OCI-LY1 (cell line): ENCODE measurements around the gene RAI14.

Experiments used
- H2AFZ ChIP-seq: fragments of 200-600 bp; sonication (generic), shearing (Covaris generic); 2 replicates; pipeline ENCODE4 v1.6.0; 2014; ENCODE audit warnings: antibody characterized with exemption, mild to moderate bottlenecking, low read length
- H3F3A ChIP-seq: fragments of 200-600 bp; sonication (generic), shearing (Covaris generic); 2 replicates; pipeline ENCODE4 v1.6.0; 2014; ENCODE audit warnings: mild to moderate bottlenecking, antibody characterized with exemption, low read length, moderate library complexity; ENCODE audit not compliant: insufficient read depth
- H3K27ac ChIP-seq: fragments of 200-600 bp; sonication (generic); 2 replicates; pipeline ENCODE4 v1.5.1; 2014; ENCODE audit warnings: low read length, mixed run types, mild to moderate bottlenecking, low read depth; ENCODE audit not compliant: poor library complexity, severe bottlenecking
- H3K27me3 ChIP-seq: fragments of 200-600 bp; sonication (generic); 2 replicates; pipeline ENCODE4 v1.6.0; 2014; ENCODE audit warnings: antibody characterized with exemption, mild to moderate bottlenecking, low read length, moderate library complexity; ENCODE audit not compliant: insufficient read depth
- H3K36me3 ChIP-seq: fragments of 200-600 bp; sonication (generic); 2 replicates; pipeline ENCODE4 v1.6.1; 2014; ENCODE audit warnings: mild to moderate bottlenecking, antibody characterized with exemption, low read length, moderate library complexity, mixed read lengths; ENCODE audit not compliant: insufficient read depth
- H3K4me1 ChIP-seq: fragments of 200-600 bp; sonication (generic); 2 replicates; pipeline ENCODE4 v1.5.1; 2014; ENCODE audit warnings: mild to moderate bottlenecking, low read length, moderate library complexity; ENCODE audit not compliant: insufficient read depth, severe bottlenecking
- H3K4me2 ChIP-seq: fragments of 200-600 bp; sonication (generic), shearing (Covaris generic); 2 replicates; pipeline ENCODE4 v1.6.1; 2014; ENCODE audit warnings: low read length
- H3K4me3 ChIP-seq: fragments of 200-600 bp; sonication (generic); 2 replicates; pipeline ENCODE4 v1.5.1; 2014; ENCODE audit warnings: low read length, low read depth, mild to moderate bottlenecking, mixed read lengths; ENCODE audit not compliant: poor library complexity, severe bottlenecking
- H3K79me2 ChIP-seq: fragments of 200-600 bp; shearing (Covaris generic); 2 replicates; pipeline ENCODE4 v1.6.1; 2016; ENCODE audit warnings: mixed run types, low read length, mixed read lengths; ENCODE audit not compliant: insufficient read depth
- H3K9ac ChIP-seq: fragments of 200-600 bp; sonication (generic), shearing (Covaris generic); 2 replicates; pipeline ENCODE4 v1.6.1; 2014; ENCODE audit warnings: mild to moderate bottlenecking, low read length, mixed read lengths
- H3K9me2 ChIP-seq: fragments of 200-600 bp; sonication (generic), shearing (Covaris generic); 2 replicates; pipeline ENCODE4 v1.6.1; 2014; ENCODE audit warnings: low read depth, mild to moderate bottlenecking, low read length, mixed read lengths
- H3K9me3 ChIP-seq: fragments of 200-600 bp; shearing (Covaris generic); 2 replicates; pipeline ENCODE4 v1.6.1; 2014; ENCODE audit warnings: low read length, mixed read lengths
- H4K20me1 ChIP-seq: fragments of 200-600 bp; sonication (generic), shearing (Covaris generic); 2 replicates; pipeline ENCODE4 v1.6.0; 2016; ENCODE audit warnings: mild to moderate bottlenecking, low read length; ENCODE audit not compliant: insufficient read depth
- EZH2 ChIP-seq: fragments of 200-600 bp; sonication (generic), shearing (Covaris generic); IDR thresholded peaks from 2 replicates; pipeline ENCODE4 v1.8.0; 2017; ENCODE audit warnings: borderline replicate concordance, mixed run types, mild to moderate bottlenecking, antibody characterized with exemption, low read length, moderate library complexity, mixed read lengths
- TF ChIP-seq, protein P1 (sequence below): fragments of 200-600 bp; sonication (generic), shearing (Covaris generic); IDR thresholded peaks from 2 replicates; pipeline ENCODE4 v1.5.1; 2017; ENCODE audit warnings: mild to moderate bottlenecking, antibody characterized with exemption, low read length, moderate library complexity, mixed read lengths

The RAI14 gene

DNA sequence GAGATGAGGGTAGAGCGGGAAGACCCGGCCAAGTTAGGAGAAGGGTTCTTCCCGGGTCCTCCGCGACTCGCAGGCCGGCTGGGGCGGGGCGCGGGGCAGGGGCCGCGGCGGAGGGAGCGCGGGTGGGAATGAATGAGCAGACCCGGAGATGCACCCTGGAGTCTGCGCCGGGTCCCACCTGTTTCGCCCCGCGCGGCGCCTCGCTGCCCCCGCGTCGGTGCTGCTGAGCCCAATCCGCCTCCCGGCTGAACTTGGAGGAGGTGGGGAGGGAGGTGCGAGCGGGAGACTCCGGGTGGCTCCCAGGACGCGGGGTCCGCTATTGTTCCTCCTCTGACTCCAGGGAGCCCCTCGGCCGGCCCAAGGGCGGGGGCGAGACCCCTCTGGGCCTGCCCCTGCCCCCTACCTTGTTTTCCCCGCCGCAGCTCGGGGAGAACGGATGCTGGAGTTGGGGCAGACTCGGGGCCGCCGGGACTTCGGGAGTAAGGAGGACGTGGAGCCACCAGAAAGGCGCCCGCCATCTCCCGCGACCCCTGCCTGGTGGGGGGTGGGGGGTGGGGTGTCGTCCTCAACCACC is 659 bp downstream of the RAI14 start:
- H3K9ac ChIP-seq, result no peak overlapping the region
- TF ChIP-seq, protein P1, sequence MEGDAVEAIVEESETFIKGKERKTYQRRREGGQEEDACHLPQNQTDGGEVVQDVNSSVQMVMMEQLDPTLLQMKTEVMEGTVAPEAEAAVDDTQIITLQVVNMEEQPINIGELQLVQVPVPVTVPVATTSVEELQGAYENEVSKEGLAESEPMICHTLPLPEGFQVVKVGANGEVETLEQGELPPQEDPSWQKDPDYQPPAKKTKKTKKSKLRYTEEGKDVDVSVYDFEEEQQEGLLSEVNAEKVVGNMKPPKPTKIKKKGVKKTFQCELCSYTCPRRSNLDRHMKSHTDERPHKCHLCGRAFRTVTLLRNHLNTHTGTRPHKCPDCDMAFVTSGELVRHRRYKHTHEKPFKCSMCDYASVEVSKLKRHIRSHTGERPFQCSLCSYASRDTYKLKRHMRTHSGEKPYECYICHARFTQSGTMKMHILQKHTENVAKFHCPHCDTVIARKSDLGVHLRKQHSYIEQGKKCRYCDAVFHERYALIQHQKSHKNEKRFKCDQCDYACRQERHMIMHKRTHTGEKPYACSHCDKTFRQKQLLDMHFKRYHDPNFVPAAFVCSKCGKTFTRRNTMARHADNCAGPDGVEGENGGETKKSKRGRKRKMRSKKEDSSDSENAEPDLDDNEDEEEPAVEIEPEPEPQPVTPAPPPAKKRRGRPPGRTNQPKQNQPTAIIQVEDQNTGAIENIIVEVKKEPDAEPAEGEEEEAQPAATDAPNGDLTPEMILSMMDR, result no peak
- TF ChIP-seq EZH2, result no peak

DNA sequence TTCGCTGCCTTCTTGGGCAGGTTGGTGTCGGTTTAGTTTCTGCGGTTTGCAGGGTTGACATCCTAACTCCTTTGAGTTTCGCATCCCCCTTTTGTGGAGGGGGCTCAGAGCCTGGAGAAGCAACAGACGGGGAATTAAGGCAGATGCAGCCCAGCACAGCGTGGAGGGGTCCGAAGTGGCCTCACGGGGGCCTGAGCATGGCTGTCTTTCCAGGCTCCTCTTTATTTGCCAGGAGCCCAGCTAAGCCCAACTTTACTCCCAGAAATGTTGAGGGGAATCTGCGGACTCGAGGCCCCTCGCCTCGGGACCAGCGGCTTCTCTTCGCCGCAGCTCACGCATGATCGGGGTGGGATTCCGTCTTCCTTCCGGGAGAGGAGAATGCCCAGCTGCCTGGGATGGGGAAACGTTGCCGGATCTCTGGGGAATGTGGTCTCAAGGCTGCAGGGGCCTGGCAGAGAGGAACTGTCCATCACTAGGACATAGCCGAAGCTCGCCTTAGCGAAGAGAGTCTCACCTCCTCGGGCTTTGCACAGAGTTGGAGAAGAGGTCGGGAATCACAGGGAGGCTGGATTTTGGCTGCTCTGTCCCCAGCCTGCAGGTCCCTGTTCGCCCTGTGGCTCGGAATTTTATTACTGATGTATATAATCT is 1.3 kb downstream of the RAI14 start:
- H3K79me2 ChIP-seq, result no peaks in the 10 kb centered on the region
- no peak overlapping the region for H2AFZ ChIP-seq
- H3K27me3 ChIP-seq, result no peaks in the 10 kb centered on the region
- no peaks in the 10 kb centered on the region for H3K4me1 ChIP-seq
- H3K36me3 ChIP-seq, result no peaks in the 10 kb centered on the region
- H3K9me2 ChIP-seq, result no peaks in the 10 kb centered on the region
- H3F3A ChIP-seq, result no peaks in the 10 kb centered on the region
- H3K4me3 ChIP-seq, result no peak overlapping the region
- H3K27ac ChIP-seq, result no peak overlapping the region
- H3K9me3 ChIP-seq, result no peaks in the 10 kb centered on the region
- H4K20me1 ChIP-seq, result no peaks in the 10 kb centered on the region
- H3K9ac ChIP-seq, result no peak overlapping the region
- TF ChIP-seq EZH2, result no peak
- TF ChIP-seq, protein P1, result no peak
- H3K4me2 ChIP-seq, result no peak overlapping the region

More for the DNA sequence above, 659 bp downstream of the RAI14 start:
- Histone ChIP-seq H3K27ac (no peak overlapping the region), H3K4me3 (no peak overlapping the region), H3K79me2 (no peaks in the 10 kb centered on the region), H4K20me1 (no peaks in the 10 kb centered on the region), H3K4me2 (no peak overlapping the region), H3K9me3 (no peaks in the 10 kb centered on the region), H3F3A (no peaks in the 10 kb centered on the region), H3K9me2 (no peaks in the 10 kb centered on the region), H2AFZ (no peak overlapping the region), H3K27me3 (no peaks in the 10 kb centered on the region), H3K36me3 (no peaks in the 10 kb centered on the region), H3K4me1 (no peaks in the 10 kb centered on the region)

DNA sequence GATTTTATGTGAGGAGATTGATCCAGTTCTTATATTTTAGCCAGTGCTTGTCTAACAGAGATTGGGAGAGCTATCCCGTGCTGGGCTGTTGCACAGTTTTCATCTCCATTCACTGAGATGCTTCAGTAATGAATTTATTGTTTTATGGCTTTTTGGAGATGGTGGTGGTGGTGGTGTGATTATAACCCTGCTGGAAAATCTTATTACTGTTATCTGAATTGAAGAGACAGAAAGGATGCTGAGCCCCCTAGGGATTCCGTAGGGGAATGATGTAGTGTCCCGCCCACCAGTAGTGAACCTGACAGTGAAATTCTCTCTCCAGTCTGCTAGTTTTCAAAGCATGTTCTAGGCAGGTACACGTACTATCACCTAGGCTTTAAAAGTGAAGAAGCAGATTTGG is 1.9 kb downstream of the RAI14 start:
- no peaks in the 10 kb centered on the region for H3K36me3 ChIP-seq
- no peaks in the 10 kb centered on the region for H3F3A ChIP-seq
- no peaks in the 10 kb centered on the region for H3K4me1 ChIP-seq
- no peaks in the 10 kb centered on the region for H3K27me3 ChIP-seq
- H3K4me3 ChIP-seq, result no peak overlapping the region
- no peaks in the 10 kb centered on the region for H3K9me2 ChIP-seq
- no peak overlapping the region for H2AFZ ChIP-seq
- no peak overlapping the region for H3K9ac ChIP-seq
- H3K9me3 ChIP-seq, result no peaks in the 10 kb centered on the region
- H3K79me2 ChIP-seq, result no peaks in the 10 kb centered on the region
- no peak overlapping the region for H3K4me2 ChIP-seq
- no peaks in the 10 kb centered on the region for H4K20me1 ChIP-seq
- TF ChIP-seq, protein P1, result no peak
- TF ChIP-seq EZH2, result no peak
- no peak overlapping the region for H3K27ac ChIP-seq
